GM23338 (cell line): ENCODE results near the gene GNB4.

Experiments used
- CREB1 ChIP-seq: fragments of 250-450 bp; sonication (Bioruptor Pico); IDR thresholded peaks from 2 replicates; pipeline ENCODE4 v1.5.0; 2020; ENCODE audit warnings: low read depth, mild to moderate bottlenecking, moderate library complexity
- CTCF ChIP-seq, 2 experiments: fragments of 200-600 bp in 1 of 2; sonication (generic) in 1 of 2; conservative IDR thresholded peaks; 2 replicates each; pipeline versions ENCODE4 v1.5.1 to v1.6.1; 2016 to 2017; ENCODE audit warnings: antibody characterized with exemption in 2 of 2, low read depth in 2 of 2, mild to moderate bottlenecking in 2 of 2, moderate library complexity in 1 of 2
- EZH2phosphoT487 ChIP-seq: fragments of 200-600 bp; sonication (generic); IDR thresholded peaks from one replicate; pipeline ENCODE4 v1.8.1; 2018; ENCODE audit warnings: antibody characterized with exemption; ENCODE audit not compliant: unreplicated experiment
- JUNB ChIP-seq: IDR thresholded peaks from one replicate; pipeline ENCODE4 v1.6.1; 2016; ENCODE audit warnings: antibody characterized with exemption; ENCODE audit not compliant: unreplicated experiment
- NANOG ChIP-seq: IDR thresholded peaks from 2 replicates; pipeline ENCODE4 v1.6.1; 2016; ENCODE audit warnings: antibody characterized with exemption, borderline replicate concordance
- POLR2AphosphoS5 ChIP-seq: IDR thresholded peaks from 2 replicates; pipeline ENCODE4 v1.6.1; 2016; ENCODE audit warnings: antibody characterized with exemption, low read depth
- REST ChIP-seq: IDR thresholded peaks from one replicate; pipeline ENCODE4 v1.6.1; 2018; ENCODE audit warnings: antibody characterized with exemption; ENCODE audit not compliant: unreplicated experiment
- STAT1 ChIP-seq: IDR thresholded peaks from one replicate; pipeline ENCODE4 v1.6.1; 2016; ENCODE audit warnings: antibody characterized with exemption; ENCODE audit not compliant: unreplicated experiment
- ZNF114 ChIP-seq: fragments of 250-450 bp; sonication (Bioruptor Pico); IDR thresholded peaks from 2 replicates; pipeline ENCODE4 v1.5.0; 2020; ENCODE audit warnings: mild to moderate bottlenecking, moderate library complexity
- ZNF331 ChIP-seq: fragments of 250-450 bp; sonication (Bioruptor Pico); IDR thresholded peaks from 2 replicates; pipeline ENCODE4 v1.5.0; 2020; ENCODE audit warnings: low read depth, mild to moderate bottlenecking, moderate library complexity

- TF ChIP-seq CTCF (conservative IDR thresholded peaks at IDR 0.05; ENCODE audit: low read depth in 2 of 2) = no peak
- TF ChIP-seq POLR2AphosphoS5 = no peak
- no peak for TF ChIP-seq EZH2phosphoT487
- TF ChIP-seq REST = no peak
- TF ChIP-seq ZNF114 = no peak
- no peak for TF ChIP-seq CREB1 (CRISPR knock-in tag)
- TF ChIP-seq ZNF331 = no peak
- no peak for TF ChIP-seq JUNB
- no peak for TF ChIP-seq NANOG
- TF ChIP-seq STAT1 = no peak
Measured at GRCh38 chr3:179375091-179375999, 75.9 kb downstream of the GNB4 start.
